HEK293 (cell line): ENCODE data around the gene AP3B2.

Source experiments
- CTCF ChIA-PET: fragments of 350-600 bp; formaldehyde crosslinking; extraction: SDS; loops from one replicate; lab custom pipeline; 2021; ENCODE audit warnings: antibody characterized with exemption; lab: Yijun Ruan, JAX
- POLR2A ChIA-PET: fragments of 300-600 bp; formaldehyde crosslinking; extraction: SDS; loops from one replicate; lab custom pipeline; 2020; ENCODE audit warnings: antibody characterized with exemption, inconsistent platforms; lab: Yijun Ruan, JAX
- H3K27ac ChIP-seq: fragments of 200-500 bp; sonication (Bioruptor generic); 2 replicates; pipeline ENCODE4 v1.5.1; 2014; ENCODE audit warnings: low read depth, low read length, control low read depth, inconsistent platforms; ENCODE audit errors: extremely low read depth
- H3K36me3 ChIP-seq, 2 experiments: fragments of 200-500 bp in 1 of 2; sonication (Bioruptor generic) in 1 of 2; 1 replicate in 1 of 2; 2 replicates in 1 of 2; pipeline ENCODE4 v1.5.1; 2014 to 2017; ENCODE audit warnings: inconsistent platforms in 2 of 2, low read length in 2 of 2; ENCODE audit not compliant: control insufficient read depth in 2 of 2, insufficient read depth in 1 of 2
- H3K4me1 ChIP-seq: fragments of 200-500 bp; sonication (Bioruptor generic); 2 replicates; pipeline ENCODE4 v1.5.1; 2014; ENCODE audit warnings: mild to moderate bottlenecking, low read length, inconsistent platforms; ENCODE audit not compliant: control insufficient read depth, insufficient read depth
- H3K4me3 ChIP-seq: 2 replicates; pipeline ENCODE4 v1.5.1; 2011; ENCODE audit warnings: low read depth, mild to moderate bottlenecking, control low read depth, low read length, moderate library complexity
- H3K9me3 ChIP-seq: fragments of 200-500 bp; sonication (Bioruptor generic); 2 replicates; pipeline ENCODE4 v1.5.1; 2014; ENCODE audit warnings: low read depth, low read length, inconsistent platforms; ENCODE audit not compliant: control insufficient read depth, insufficient read depth
- KLF10 ChIP-seq: fragments of 450-650 bp; IDR thresholded peaks from 2 replicates; pipeline ENCODE4 v1.5.1; 2018; ENCODE audit warnings: missing biosample characterization, mild to moderate bottlenecking, missing genetic modification characterization
- SP2 ChIP-seq: fragments of 450-650 bp; formaldehyde crosslinking; IDR thresholded peaks from 2 replicates; pipeline ENCODE4 v1.5.1; 2016; ENCODE audit warnings: missing biosample characterization, missing genetic modification characterization
- ZBTB21 ChIP-seq: fragments of 450-650 bp; formaldehyde crosslinking; IDR thresholded peaks from 2 replicates; pipeline ENCODE4 v1.5.1; 2017; ENCODE audit warnings: missing biosample characterization, missing genetic modification characterization
- ZNF132 ChIP-seq: fragments of 450-650 bp; formaldehyde crosslinking; IDR thresholded peaks from 2 replicates; pipeline ENCODE4 v1.5.1; 2017; ENCODE audit warnings: missing biosample characterization, missing genetic modification characterization, borderline replicate concordance
- ZNF169 ChIP-seq: fragments of 450-650 bp; formaldehyde crosslinking; IDR thresholded peaks from 2 replicates; pipeline ENCODE4 v1.5.1; 2016; ENCODE audit warnings: missing biosample characterization, missing genetic modification characterization
- ZNF174 ChIP-seq: fragments of 450-650 bp; formaldehyde crosslinking; IDR thresholded peaks from 2 replicates; pipeline ENCODE4 v1.5.0; 2017; ENCODE audit warnings: missing biosample characterization, mild to moderate bottlenecking, missing genetic modification characterization
- ZNF175 ChIP-seq: fragments of 450-650 bp; formaldehyde crosslinking; IDR thresholded peaks from 2 replicates; pipeline ENCODE4 v1.5.1; 2016; ENCODE audit warnings: missing biosample characterization, missing genetic modification characterization
- ZNF184 ChIP-seq: fragments of 450-650 bp; IDR thresholded peaks from 2 replicates; pipeline ENCODE4 v1.5.1; 2018; ENCODE audit warnings: missing biosample characterization, mild to moderate bottlenecking, missing genetic modification characterization
- ZNF211 ChIP-seq: fragments of 450-650 bp; formaldehyde crosslinking; IDR thresholded peaks from 2 replicates; pipeline ENCODE4 v1.5.1; 2016; ENCODE audit warnings: low read depth, missing biosample characterization, missing genetic modification characterization
- ZNF223 ChIP-seq: fragments of 450-650 bp; formaldehyde crosslinking; IDR thresholded peaks from 2 replicates; pipeline ENCODE4 v1.5.1; 2016; ENCODE audit warnings: missing biosample characterization, missing genetic modification characterization
- ZNF23 ChIP-seq: fragments of 450-650 bp; formaldehyde crosslinking; IDR thresholded peaks from 2 replicates; pipeline ENCODE4 v1.5.1; 2016; ENCODE audit warnings: missing biosample characterization, missing genetic modification characterization, borderline replicate concordance
- ZNF341 ChIP-seq: fragments of 450-650 bp; formaldehyde crosslinking; IDR thresholded peaks from 2 replicates; pipeline ENCODE4; 2016; ENCODE audit warnings: low read depth, missing biosample characterization, missing genetic modification characterization
- ZNF391 ChIP-seq: fragments of 450-650 bp; formaldehyde crosslinking; IDR thresholded peaks from 2 replicates; pipeline ENCODE4 v1.5.1; 2016; ENCODE audit warnings: low read depth, missing biosample characterization, missing genetic modification characterization, borderline replicate concordance
- ZNF404 ChIP-seq: fragments of 450-650 bp; formaldehyde crosslinking; IDR thresholded peaks from 2 replicates; pipeline ENCODE4 v1.5.1; 2017; ENCODE audit warnings: missing biosample characterization, missing genetic modification characterization
- ZNF433 ChIP-seq: fragments of 450-650 bp; formaldehyde crosslinking; IDR thresholded peaks from 2 replicates; pipeline ENCODE4 v1.5.1; 2016; ENCODE audit warnings: missing biosample characterization, missing genetic modification characterization, low read depth
- ZNF501 ChIP-seq: fragments of 450-650 bp; formaldehyde crosslinking; IDR thresholded peaks from 2 replicates; pipeline ENCODE4 v1.5.1; 2016; ENCODE audit warnings: missing biosample characterization, missing genetic modification characterization
- ZNF585B ChIP-seq: fragments of 450-650 bp; formaldehyde crosslinking; IDR thresholded peaks from 2 replicates; pipeline ENCODE4 v1.5.1; 2016; ENCODE audit warnings: missing biosample characterization, missing genetic modification characterization
- ZNF660 ChIP-seq: fragments of 450-650 bp; IDR thresholded peaks from 2 replicates; pipeline ENCODE4 v1.5.1; 2018; ENCODE audit warnings: missing biosample characterization, mild to moderate bottlenecking, missing genetic modification characterization
- ZNF837 ChIP-seq: fragments of 450-650 bp; formaldehyde crosslinking; IDR thresholded peaks from 2 replicates; pipeline ENCODE4 v1.5.1; 2016; ENCODE audit warnings: missing biosample characterization, missing genetic modification characterization
- ZNF843 ChIP-seq: fragments of 450-650 bp; formaldehyde crosslinking; IDR thresholded peaks from 2 replicates; pipeline ENCODE4 v1.5.1; 2016; ENCODE audit warnings: missing biosample characterization, missing genetic modification characterization
- ZSCAN16 ChIP-seq: fragments of 450-650 bp; formaldehyde crosslinking; IDR thresholded peaks from 2 replicates; pipeline ENCODE4 v1.5.1; 2016; ENCODE audit warnings: missing biosample characterization, missing genetic modification characterization
- ZSCAN30 ChIP-seq: fragments of 450-650 bp; IDR thresholded peaks from 2 replicates; pipeline ENCODE4 v1.5.1; 2018; ENCODE audit warnings: missing biosample characterization, mild to moderate bottlenecking, missing genetic modification characterization, moderate library complexity
- ZXDB ChIP-seq: fragments of 450-650 bp; formaldehyde crosslinking; IDR thresholded peaks from 2 replicates; pipeline ENCODE4 v1.5.1; 2016; ENCODE audit warnings: missing biosample characterization, missing genetic modification characterization
- TF ChIP-seq, protein P1 (sequence below): fragments of 450-650 bp; formaldehyde crosslinking; optimal IDR thresholded peaks from 2 replicates; pipeline ENCODE3; 2016; ENCODE audit warnings: missing biosample characterization, mild to moderate bottlenecking, missing genetic modification characterization
- TF ChIP-seq, protein P2 (sequence below): fragments of 450-650 bp; formaldehyde crosslinking; IDR thresholded peaks from 2 replicates; pipeline ENCODE4 v1.5.1; 2016; ENCODE audit warnings: missing biosample characterization, missing genetic modification characterization
- TF ChIP-seq, protein P3 (sequence below): fragments of 450-650 bp; formaldehyde crosslinking; IDR thresholded peaks from 2 replicates; pipeline ENCODE4 v1.5.1; 2017; ENCODE audit warnings: missing biosample characterization, missing genetic modification characterization
- TF ChIP-seq, protein P4 (sequence below): fragments of 450-650 bp; formaldehyde crosslinking; IDR thresholded peaks from 2 replicates; pipeline ENCODE4 v1.5.0; 2017; ENCODE audit warnings: missing biosample characterization, missing genetic modification characterization, borderline replicate concordance
- TF ChIP-seq, protein P5 (sequence below): fragments of 450-650 bp; formaldehyde crosslinking; IDR thresholded peaks from 2 replicates; pipeline ENCODE4 v1.5.1; 2016; ENCODE audit warnings: missing biosample characterization, missing genetic modification characterization

The AP3B2 gene

DNA sequence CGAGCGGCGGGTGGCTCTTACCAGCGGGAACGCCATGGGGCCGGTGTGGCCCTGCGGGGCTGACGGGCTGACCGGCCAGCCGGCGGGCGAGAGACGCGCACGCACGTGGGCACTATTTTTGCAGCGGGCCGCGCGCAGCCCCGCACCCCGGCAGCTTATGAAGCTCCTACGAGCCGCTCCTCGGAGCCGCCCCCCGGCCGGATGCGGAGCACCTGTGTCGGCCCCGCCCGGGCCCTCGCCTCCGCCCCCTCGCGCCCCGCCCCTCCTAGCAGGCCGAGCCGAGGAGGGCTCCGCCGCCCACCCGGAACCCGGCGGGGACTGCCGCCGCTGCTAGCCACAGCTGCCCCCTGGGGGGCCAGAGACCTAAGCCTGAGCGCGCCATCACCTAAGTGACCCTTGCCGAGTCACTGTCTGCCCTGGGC, 61.8 kb downstream of the AP3B2 start (continued):
- peak; percentile 6; the same call in 1 of the 2 replicates for TF ChIP-seq ZSCAN30 (tag by site-specific recombination)
- no peak for TF ChIP-seq ZNF501 (tag by site-specific recombination)
- TF ChIP-seq ZNF184 (tag by site-specific recombination), result no peak
- TF ChIP-seq ZBTB21 (tag by site-specific recombination), result no peak
- peak; percentile 71 for TF ChIP-seq ZNF341 (tag by site-specific recombination)
- TF ChIP-seq, protein P1, sequence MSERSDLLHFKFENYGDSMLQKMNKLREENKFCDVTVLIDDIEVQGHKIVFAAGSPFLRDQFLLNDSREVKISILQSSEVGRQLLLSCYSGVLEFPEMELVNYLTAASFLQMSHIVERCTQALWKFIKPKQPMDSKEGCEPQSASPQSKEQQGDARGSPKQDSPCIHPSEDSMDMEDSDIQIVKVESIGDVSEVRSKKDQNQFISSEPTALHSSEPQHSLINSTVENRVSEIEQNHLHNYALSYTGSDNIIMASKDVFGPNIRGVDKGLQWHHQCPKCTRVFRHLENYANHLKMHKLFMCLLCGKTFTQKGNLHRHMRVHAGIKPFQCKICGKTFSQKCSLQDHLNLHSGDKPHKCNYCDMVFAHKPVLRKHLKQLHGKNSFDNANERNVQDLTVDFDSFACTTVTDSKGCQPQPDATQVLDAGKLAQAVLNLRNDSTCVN (tag by site-specific recombination), result peak; percentile 61
- TF ChIP-seq, all 188 proteins: peak for 8

DNA sequence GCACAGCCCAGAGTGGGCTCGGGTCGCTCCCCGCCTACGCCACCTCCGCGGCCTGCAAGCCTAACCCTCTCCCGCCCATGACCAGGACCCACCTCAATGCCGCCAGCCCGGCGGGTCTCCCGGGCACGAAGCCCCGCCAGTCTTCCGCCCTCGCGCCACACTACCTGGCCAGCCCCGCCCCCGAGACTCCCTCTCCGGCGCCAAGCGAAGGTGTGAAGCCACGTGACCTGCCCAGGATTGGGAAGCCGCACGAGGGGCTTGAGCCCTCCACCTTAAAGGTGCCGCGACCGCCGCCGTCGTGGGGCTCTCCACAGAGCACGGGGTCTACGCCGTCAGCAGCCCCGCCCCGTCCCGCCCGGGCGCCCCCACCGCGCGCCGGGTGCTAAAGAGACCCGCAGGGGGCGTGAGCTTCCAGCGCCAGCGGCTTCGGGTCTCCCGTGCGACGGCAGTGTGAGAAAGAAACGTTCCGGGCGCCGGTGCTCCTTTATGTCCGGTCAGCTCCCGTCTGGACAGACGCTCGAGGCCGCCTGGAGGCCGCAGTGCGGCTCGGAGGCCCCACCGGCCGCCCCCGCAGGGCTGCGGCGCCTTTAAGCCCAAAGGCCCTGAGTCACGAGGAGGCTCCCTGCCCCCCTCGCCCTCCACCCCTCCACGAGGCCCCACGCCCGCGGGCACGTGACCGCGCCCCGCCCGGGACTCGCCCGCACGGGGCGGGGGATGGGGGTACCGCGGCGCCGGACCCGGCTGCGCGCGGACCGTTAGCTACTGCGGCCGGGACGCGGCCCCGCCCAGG, 62.4 kb downstream of the AP3B2 start, which contains the start of gene CPEB1:
Gene CPEB1 (minus strand): TSS at position 319 of the 790 bp plus-strand sequence. CDS start 18,904 bp downstream, outside the sequence.
- ChIA-PET CTCF (interaction anchor here (0.7 kb wide), 1 partner anchor 34 kb away, joined by 4 read pairs; no protein-coding TSS in a partner anchor), POLR2A (interaction anchor here (1.3 to 1.7 kb wide), 2 partner anchors 103 to 107 kb away, joined by 7 to 9 read pairs; partner anchors contain the start of gene RPS17)
- peak within 1 kb of the TSS; percentile 50 for H3K4me3 ChIP-seq
- no peaks in the 10 kb centered on the region for H3K36me3 ChIP-seq
- H3K27ac ChIP-seq, result peak within 1 kb of the TSS; percentile 45; the same call in 1 of the 2 replicates
- H3K4me1 ChIP-seq, result peaks cover 12% of the 10 kb centered on the region
- no peaks in the 10 kb centered on the region for H3K9me3 ChIP-seq
- TF ChIP-seq ZNF169, result no peak
- TF ChIP-seq, protein P2, sequence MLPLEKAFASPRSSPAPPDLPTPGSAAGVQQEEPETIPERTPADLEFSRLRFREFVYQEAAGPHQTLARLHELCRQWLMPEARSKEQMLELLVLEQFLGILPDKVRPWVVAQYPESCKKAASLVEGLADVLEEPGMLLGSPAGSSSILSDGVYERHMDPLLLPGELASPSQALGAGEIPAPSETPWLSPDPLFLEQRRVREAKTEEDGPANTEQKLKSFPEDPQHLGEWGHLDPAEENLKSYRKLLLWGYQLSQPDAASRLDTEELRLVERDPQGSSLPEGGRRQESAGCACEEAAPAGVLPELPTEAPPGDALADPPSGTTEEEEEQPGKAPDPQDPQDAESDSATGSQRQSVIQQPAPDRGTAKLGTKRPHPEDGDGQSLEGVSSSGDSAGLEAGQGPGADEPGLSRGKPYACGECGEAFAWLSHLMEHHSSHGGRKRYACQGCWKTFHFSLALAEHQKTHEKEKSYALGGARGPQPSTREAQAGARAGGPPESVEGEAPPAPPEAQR, result no peak
- no peak for TF ChIP-seq ZNF211
- TF ChIP-seq, protein P3, sequence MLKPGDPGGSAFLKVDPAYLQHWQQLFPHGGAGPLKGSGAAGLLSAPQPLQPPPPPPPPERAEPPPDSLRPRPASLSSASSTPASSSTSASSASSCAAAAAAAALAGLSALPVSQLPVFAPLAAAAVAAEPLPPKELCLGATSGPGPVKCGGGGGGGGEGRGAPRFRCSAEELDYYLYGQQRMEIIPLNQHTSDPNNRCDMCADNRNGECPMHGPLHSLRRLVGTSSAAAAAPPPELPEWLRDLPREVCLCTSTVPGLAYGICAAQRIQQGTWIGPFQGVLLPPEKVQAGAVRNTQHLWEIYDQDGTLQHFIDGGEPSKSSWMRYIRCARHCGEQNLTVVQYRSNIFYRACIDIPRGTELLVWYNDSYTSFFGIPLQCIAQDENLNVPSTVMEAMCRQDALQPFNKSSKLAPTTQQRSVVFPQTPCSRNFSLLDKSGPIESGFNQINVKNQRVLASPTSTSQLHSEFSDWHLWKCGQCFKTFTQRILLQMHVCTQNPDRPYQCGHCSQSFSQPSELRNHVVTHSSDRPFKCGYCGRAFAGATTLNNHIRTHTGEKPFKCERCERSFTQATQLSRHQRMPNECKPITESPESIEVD (tag by site-specific recombination), result no peak
- TF ChIP-seq ZNF585B (tag by site-specific recombination), result no peak
- 0 out of 2 replicates have a peak, but pooled peaks have one; percentile 47 for TF ChIP-seq ZXDB (tag by site-specific recombination)
- TF ChIP-seq SP2 (tag by site-specific recombination), result peak; percentile 39
- TF ChIP-seq ZNF404 (tag by site-specific recombination), result no peak
- TF ChIP-seq ZNF132 (tag by site-specific recombination), result no peak
- TF ChIP-seq ZNF843 (tag by site-specific recombination), result no peak
- TF ChIP-seq, protein P4, sequence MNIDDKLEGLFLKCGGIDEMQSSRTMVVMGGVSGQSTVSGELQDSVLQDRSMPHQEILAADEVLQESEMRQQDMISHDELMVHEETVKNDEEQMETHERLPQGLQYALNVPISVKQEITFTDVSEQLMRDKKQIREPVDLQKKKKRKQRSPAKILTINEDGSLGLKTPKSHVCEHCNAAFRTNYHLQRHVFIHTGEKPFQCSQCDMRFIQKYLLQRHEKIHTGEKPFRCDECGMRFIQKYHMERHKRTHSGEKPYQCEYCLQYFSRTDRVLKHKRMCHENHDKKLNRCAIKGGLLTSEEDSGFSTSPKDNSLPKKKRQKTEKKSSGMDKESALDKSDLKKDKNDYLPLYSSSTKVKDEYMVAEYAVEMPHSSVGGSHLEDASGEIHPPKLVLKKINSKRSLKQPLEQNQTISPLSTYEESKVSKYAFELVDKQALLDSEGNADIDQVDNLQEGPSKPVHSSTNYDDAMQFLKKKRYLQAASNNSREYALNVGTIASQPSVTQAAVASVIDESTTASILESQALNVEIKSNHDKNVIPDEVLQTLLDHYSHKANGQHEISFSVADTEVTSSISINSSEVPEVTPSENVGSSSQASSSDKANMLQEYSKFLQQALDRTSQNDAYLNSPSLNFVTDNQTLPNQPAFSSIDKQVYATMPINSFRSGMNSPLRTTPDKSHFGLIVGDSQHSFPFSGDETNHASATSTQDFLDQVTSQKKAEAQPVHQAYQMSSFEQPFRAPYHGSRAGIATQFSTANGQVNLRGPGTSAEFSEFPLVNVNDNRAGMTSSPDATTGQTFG (tag by site-specific recombination), result no peak
- TF ChIP-seq ZNF175, result no peak
- peak; percentile 41; the same call in 1 of the 2 replicates for TF ChIP-seq KLF10
- TF ChIP-seq ZNF837, result no peak
- peak; percentile 23; the same call in 1 of the 2 replicates for TF ChIP-seq ZNF391 (tag by site-specific recombination)
- TF ChIP-seq ZSCAN16, result no peak
- no peak for TF ChIP-seq ZNF433 (tag by site-specific recombination)
- TF ChIP-seq ZNF660, result peak; percentile 46; the same call in 1 of the 2 replicates
- TF ChIP-seq, protein P5, sequence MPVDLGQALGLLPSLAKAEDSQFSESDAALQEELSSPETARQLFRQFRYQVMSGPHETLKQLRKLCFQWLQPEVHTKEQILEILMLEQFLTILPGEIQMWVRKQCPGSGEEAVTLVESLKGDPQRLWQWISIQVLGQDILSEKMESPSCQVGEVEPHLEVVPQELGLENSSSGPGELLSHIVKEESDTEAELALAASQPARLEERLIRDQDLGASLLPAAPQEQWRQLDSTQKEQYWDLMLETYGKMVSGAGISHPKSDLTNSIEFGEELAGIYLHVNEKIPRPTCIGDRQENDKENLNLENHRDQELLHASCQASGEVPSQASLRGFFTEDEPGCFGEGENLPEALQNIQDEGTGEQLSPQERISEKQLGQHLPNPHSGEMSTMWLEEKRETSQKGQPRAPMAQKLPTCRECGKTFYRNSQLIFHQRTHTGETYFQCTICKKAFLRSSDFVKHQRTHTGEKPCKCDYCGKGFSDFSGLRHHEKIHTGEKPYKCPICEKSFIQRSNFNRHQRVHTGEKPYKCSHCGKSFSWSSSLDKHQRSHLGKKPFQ, result no peak
- no peak for TF ChIP-seq ZNF23
- TF ChIP-seq ZNF174, result no peak
- no peak for TF ChIP-seq ZNF223 (tag by site-specific recombination)
- peak; percentile 38; the same call in 1 of the 2 replicates for TF ChIP-seq ZNF501 (tag by site-specific recombination)
